ENCODE data around the gene ELAC2.

GRCh38 chr17:12992676-12993075 is 25.2 kb downstream of the ELAC2 start:
- TF ChIP-seq CTCF (IDR thresholded peaks at IDR 0.05), result no peak
- no peak for TF ChIP-seq POLR2A (IDR thresholded peaks at IDR 0.05)

All from Peyer's patch (tissue), 4 donors.